ENCODE measurements around the gene FAM24B.

The FAM24B gene

GRCh38 chr10:122838880-122839279 is 40.5 kb downstream of the FAM24B start:
- H3K4me3 ChIP-seq (ENCODE audit: low read depth, low read length) = no peak overlapping the region
- no peak for DNase-seq (ENCODE audit: low read depth)
- no peak for TF ChIP-seq CTCF (IDR thresholded peaks at IDR 0.05; ENCODE audit: insufficient read depth, low read depth, low read length, missing control alignments)

- DNase-seq (ENCODE audit: low read depth) = no peak
- no peak overlapping the region for H3K4me3 ChIP-seq (ENCODE audit: low read depth, low read length)
- no peak for TF ChIP-seq CTCF (IDR thresholded peaks at IDR 0.05; ENCODE audit: insufficient read depth, low read depth, low read length, missing control alignments)
Measured at GRCh38 chr10:122835908-122836307, 43.5 kb downstream of the FAM24B start.

- TF ChIP-seq CTCF (IDR thresholded peaks at IDR 0.05; ENCODE audit: insufficient read depth, low read depth, low read length, missing control alignments) = no peak
- no peak overlapping the region for H3K4me3 ChIP-seq (ENCODE audit: low read depth, low read length)
- DNase-seq (ENCODE audit: low read depth) = no peak
Measured at GRCh38 chr10:122830965-122831353, 48.4 kb downstream of the FAM24B start.

GRCh38 chr10:122830273-122830964 is 49.0 kb downstream of the FAM24B start:
- DNase-seq (ENCODE audit: low read depth) = no peak
- H3K4me3 ChIP-seq (ENCODE audit: low read depth, low read length) = no peak overlapping the region
- TF ChIP-seq CTCF (IDR thresholded peaks at IDR 0.05; ENCODE audit: insufficient read depth, low read depth, low read length, missing control alignments) = no peak

- DNase-seq (ENCODE audit: low read depth) = no peak
- TF ChIP-seq CTCF (IDR thresholded peaks at IDR 0.05; ENCODE audit: insufficient read depth, low read depth, low read length, missing control alignments) = no peak
- no peak overlapping the region for H3K4me3 ChIP-seq (ENCODE audit: low read depth, low read length)
Measured at GRCh38 chr10:122829454-122829853, 49.9 kb downstream of the FAM24B start.

- TF ChIP-seq CTCF (IDR thresholded peaks at IDR 0.05; ENCODE audit: insufficient read depth, low read depth, low read length, missing control alignments) = no peak
- H3K4me3 ChIP-seq (ENCODE audit: low read depth, low read length) = no peak overlapping the region
- DNase-seq (ENCODE audit: low read depth) = no peak
Measured at GRCh38 chr10:122828716-122829255, 50.6 kb downstream of the FAM24B start.

- no peak for TF ChIP-seq CTCF (IDR thresholded peaks at IDR 0.05; ENCODE audit: insufficient read depth, low read depth, low read length, missing control alignments)
- no peak overlapping the region for H3K4me3 ChIP-seq (ENCODE audit: low read depth, low read length)
- DNase-seq (ENCODE audit: low read depth) = no peak
Measured at GRCh38 chr10:122827302-122827701, 52.1 kb downstream of the FAM24B start.

Measured in GM12865 (cell line).